Liver (tissue), 9 donors: Measurements from ENCODE around the gene PLEKHO1. TPM values are rescaled to one million over a fixed set of nuclear protein-coding genes. Genes with fewer than 3 reads are reported as not detected.

Experiments used
- DNase-seq: peaks from one replicate; pipeline ENCODE4 v3.0.0-alpha.2; 2017; ENCODE audit warnings: low spot score
- H3K27ac ChIP-seq, 2 donors: one replicate each; pipeline ENCODE4 v1.7.0; 2013; ENCODE audit warnings: inconsistent platforms in 2 of 2, low read length in 2 of 2, control low read depth in 1 of 2, low read depth in 1 of 2, mild to moderate bottlenecking in 1 of 2
- H3K27me3 ChIP-seq, 4 donors: one replicate each; pipeline versions ENCODE4 v1.6.1 to v1.7.0; 2013; ENCODE audit warnings: low read length in 3 of 4, inconsistent platforms in 1 of 4, mild to moderate bottlenecking in 1 of 4, moderate library complexity in 1 of 4; ENCODE audit not compliant: control insufficient read depth in 4 of 4, insufficient read depth in 4 of 4
- H3K36me3 ChIP-seq, 4 donors: one replicate each; pipeline versions ENCODE4 v1.6.1 to v1.7.0; 2013; ENCODE audit warnings: low read length in 3 of 4, mild to moderate bottlenecking in 3 of 4, low read depth in 1 of 4, moderate library complexity in 1 of 4; ENCODE audit not compliant: control insufficient read depth in 4 of 4, insufficient read depth in 3 of 4
- H3K4me1 ChIP-seq, 4 donors: one replicate each; pipeline versions ENCODE4 v1.6.1 to v1.7.0; 2013; ENCODE audit warnings: low read length in 3 of 4, mild to moderate bottlenecking in 3 of 4, moderate library complexity in 1 of 4; ENCODE audit not compliant: control insufficient read depth in 4 of 4, insufficient read depth in 4 of 4
- H3K4me3 ChIP-seq, 3 donors: one replicate each; pipeline versions ENCODE4 v1.6.1 to v1.7.0; 2013; ENCODE audit warnings: low read length in 3 of 3, control low read depth in 1 of 3, low read depth in 1 of 3, mild to moderate bottlenecking in 1 of 3
- H3K9ac ChIP-seq, 2 donors: one replicate each; pipeline ENCODE4 v1.7.0; 2013; ENCODE audit warnings: low read length in 2 of 2, mild to moderate bottlenecking in 2 of 2, moderate library complexity in 2 of 2, control low read depth in 1 of 2, low read depth in 1 of 2
- H3K9me3 ChIP-seq, 4 donors: one replicate each; pipeline versions ENCODE4 v1.6.1 to v1.7.0; 2013; ENCODE audit warnings: low read length in 3 of 4; ENCODE audit not compliant: control insufficient read depth in 4 of 4
- CTCF ChIP-seq: fragments of 150-350 bp; IDR thresholded peaks from 2 replicates; pipeline ENCODE4 v1.5.1; 2017; ENCODE audit warnings: improper control_type of control experiment, low read depth, low read length; ENCODE audit not compliant: missing input control
- EGR1 ChIP-seq, 2 donors: IDR thresholded peaks; 2 replicates each; pipeline ENCODE4 v1.6.1; 2016 to 2018; ENCODE audit warnings: antibody characterized with exemption in 2 of 2, low read depth in 2 of 2
- FOXA1 ChIP-seq: IDR thresholded peaks from 2 replicates; pipeline ENCODE4 v1.6.1; 2016; ENCODE audit warnings: antibody characterized with exemption
- GABPA ChIP-seq, 2 donors: IDR thresholded peaks in 1 of 2; conservative IDR thresholded peaks in 1 of 2; 2 replicates each; pipeline ENCODE4 v1.6.1; 2016; ENCODE audit warnings: antibody characterized with exemption in 2 of 2, mild to moderate bottlenecking in 1 of 2, moderate library complexity in 1 of 2
- HNF4A ChIP-seq, 2 donors: conservative IDR thresholded peaks; 2 replicates each; pipeline ENCODE4 v1.6.1; 2016; ENCODE audit warnings: antibody characterized with exemption in 2 of 2, mild to moderate bottlenecking in 2 of 2
- HNF4G ChIP-seq: IDR thresholded peaks from 2 replicates; pipeline ENCODE4 v1.6.1; 2016; ENCODE audit warnings: antibody characterized with exemption
- JUND ChIP-seq, 2 donors: IDR thresholded peaks; 2 replicates each; pipeline ENCODE4 v1.6.1; 2016; ENCODE audit warnings: antibody characterized with exemption in 2 of 2
- MAX ChIP-seq: IDR thresholded peaks from 2 replicates; pipeline ENCODE4 v1.6.1; 2016; ENCODE audit warnings: antibody characterized with exemption
- NR2F2 ChIP-seq: IDR thresholded peaks from 2 replicates; pipeline ENCODE4 v1.6.1; 2016; ENCODE audit warnings: antibody characterized with exemption
- RAD21 ChIP-seq, 2 donors: IDR thresholded peaks; 2 replicates each; pipeline ENCODE4 v1.6.1; 2016; ENCODE audit warnings: antibody characterized with exemption in 2 of 2, mild to moderate bottlenecking in 2 of 2
- RXRA ChIP-seq, 2 donors: IDR thresholded peaks; 2 replicates each; pipeline ENCODE4 v1.6.1; 2017 to 2018; ENCODE audit warnings: antibody characterized with exemption in 2 of 2, mild to moderate bottlenecking in 1 of 2
- SP1 ChIP-seq: IDR thresholded peaks from 2 replicates; pipeline ENCODE4 v1.6.1; 2018; ENCODE audit warnings: antibody characterized with exemption, mild to moderate bottlenecking
- TAF1 ChIP-seq: conservative IDR thresholded peaks from 2 replicates; pipeline ENCODE4 v1.6.1; 2016; ENCODE audit warnings: antibody characterized with exemption, mild to moderate bottlenecking
- YY1 ChIP-seq: IDR thresholded peaks from 2 replicates; pipeline ENCODE4 v1.6.1; 2016; ENCODE audit warnings: antibody characterized with exemption, mild to moderate bottlenecking
- WGBS: extraction: QIAGEN DNeasy Blood & Tissue Kit; methylation state at CpG from one replicate; pipeline ENCODE4 v1.1.7; 2013; 5-methylcytosine and 5-hydroxymethylcytosine counted together
- polyA plus RNA-seq, 2 donors: library from polyadenylated mRNA; stranded (reverse) in 1 of 2; unstranded in 1 of 2; fragments of 200-250 nt in 1 of 2; fragments of >200 nt in 1 of 2; fragmentation: Nextera tagmentation in 1 of 2; extraction: Ambion mirVana in 1 of 2; gene quantifications; one replicate each; pipeline versions ENCODE4 v1.2.1 to v1.2.3, GENCODE V29; 2013 to 2015
- total RNA-seq, 2 donors: library from RNA; depleted of rRNA; stranded (reverse); fragments of >200 nt; gene quantifications; one replicate each; pipeline ENCODE4 v1.2.3, GENCODE V29; 2014
- TF ChIP-seq, protein P1 (sequence below): IDR thresholded peaks from 2 replicates; pipeline ENCODE4 v1.6.1; 2016; ENCODE audit warnings: antibody characterized with exemption
- TF ChIP-seq, protein P2 (sequence below): IDR thresholded peaks from 2 replicates; pipeline ENCODE4 v1.6.1; 2016; ENCODE audit warnings: antibody characterized with exemption
- donor health status: healthy.
- donor health status: healthy.
- donor health status: healthy.
- donor health status: healthy.
- donor health status: healthy.

PLEKHO1 gene
- total and polyA plus RNA-seq, 4 donors, result 3.5 to 8.8 (median 6.0) TPM

DNA sequence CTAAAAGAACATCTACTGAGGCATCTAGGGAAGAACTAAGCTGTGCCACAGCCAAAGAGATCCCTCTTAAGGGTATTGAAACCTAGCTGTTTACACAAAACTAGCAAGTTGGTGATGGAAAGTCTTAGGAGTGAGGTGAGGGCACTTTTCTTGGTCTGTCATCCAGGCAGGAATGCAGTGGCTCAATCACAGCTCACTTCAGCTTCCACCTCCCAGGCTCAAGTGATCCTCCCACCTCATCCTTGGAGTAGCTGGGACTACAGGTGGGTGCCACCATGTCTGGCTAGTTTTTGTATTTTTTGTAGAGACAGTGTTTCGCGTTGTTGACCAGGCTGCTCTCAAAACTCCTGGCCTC lies 2.4 kb downstream of the PLEKHO1 start (continued):
- TF ChIP-seq MAX (no peak), HNF4A (conservative IDR thresholded peaks at IDR 0.05) (no peak)

- no peak overlapping the region for H3K27ac ChIP-seq
- H3K9ac ChIP-seq, result no peak overlapping the region
Observed at GRCh38 chr1:150152772-150153456, 3.2 kb downstream of the PLEKHO1 start.

DNA sequence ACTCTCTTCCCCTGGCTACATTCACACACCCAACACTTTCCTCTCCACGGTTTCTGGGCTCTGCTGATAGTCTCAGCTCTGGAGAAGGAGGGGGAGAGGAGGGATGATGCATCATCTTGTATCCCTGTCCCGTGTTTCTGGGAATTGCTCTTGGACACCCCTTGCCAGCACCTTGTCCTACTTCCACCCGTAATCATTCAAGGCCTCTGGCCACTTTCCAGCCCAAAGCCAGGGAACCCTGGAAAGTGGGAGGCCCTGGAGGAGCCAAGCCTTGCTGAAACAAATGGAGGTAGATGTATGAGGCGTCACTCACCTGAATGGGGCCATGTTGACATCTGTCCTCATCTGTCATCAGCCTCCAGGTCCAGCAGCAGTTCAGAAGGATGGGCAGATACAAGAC lies 4.4 kb downstream of the PLEKHO1 start:
- DNase-seq, result no peak
- Histone ChIP-seq H3K27ac (no peak overlapping the region), H3K27me3 (no peaks in the 10 kb centered on the region), H3K36me3 (peaks cover 0 to 7% (median 3%) of the 10 kb centered on the region in 4 donors), H3K9ac (no peak overlapping the region), H3K9me3 (no peaks in the 10 kb centered on the region), H3K4me3 (no peak overlapping the region), H3K4me1 (peaks cover 0 to 4% (median 1%) of the 10 kb centered on the region in 4 donors)
- TF ChIP-seq, protein P1, sequence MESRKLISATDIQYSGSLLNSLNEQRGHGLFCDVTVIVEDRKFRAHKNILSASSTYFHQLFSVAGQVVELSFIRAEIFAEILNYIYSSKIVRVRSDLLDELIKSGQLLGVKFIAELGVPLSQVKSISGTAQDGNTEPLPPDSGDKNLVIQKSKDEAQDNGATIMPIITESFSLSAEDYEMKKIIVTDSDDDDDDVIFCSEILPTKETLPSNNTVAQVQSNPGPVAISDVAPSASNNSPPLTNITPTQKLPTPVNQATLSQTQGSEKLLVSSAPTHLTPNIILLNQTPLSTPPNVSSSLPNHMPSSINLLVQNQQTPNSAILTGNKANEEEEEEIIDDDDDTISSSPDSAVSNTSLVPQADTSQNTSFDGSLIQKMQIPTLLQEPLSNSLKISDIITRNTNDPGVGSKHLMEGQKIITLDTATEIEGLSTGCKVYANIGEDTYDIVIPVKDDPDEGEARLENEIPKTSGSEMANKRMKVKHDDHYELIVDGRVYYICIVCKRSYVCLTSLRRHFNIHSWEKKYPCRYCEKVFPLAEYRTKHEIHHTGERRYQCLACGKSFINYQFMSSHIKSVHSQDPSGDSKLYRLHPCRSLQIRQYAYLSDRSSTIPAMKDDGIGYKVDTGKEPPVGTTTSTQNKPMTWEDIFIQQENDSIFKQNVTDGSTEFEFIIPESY, result no peak
- TF ChIP-seq HNF4A (conservative IDR thresholded peaks at IDR 0.05) (no peak), HNF4G (no peak), JUND (IDR thresholded peaks at IDR 0.05) (no peak), GABPA (IDR thresholded peaks at IDR 0.05 in 1 of 2, conservative IDR thresholded peaks at IDR 0.05 in 1 of 2) (no peak), YY1 (no peak), RAD21 (IDR thresholded peaks at IDR 0.05) (no peak), RXRA (IDR thresholded peaks at IDR 0.05) (no peak)
- TF ChIP-seq, protein P2, sequence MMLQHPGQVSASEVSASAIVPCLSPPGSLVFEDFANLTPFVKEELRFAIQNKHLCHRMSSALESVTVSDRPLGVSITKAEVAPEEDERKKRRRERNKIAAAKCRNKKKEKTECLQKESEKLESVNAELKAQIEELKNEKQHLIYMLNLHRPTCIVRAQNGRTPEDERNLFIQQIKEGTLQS, result no peak
- 81% methylated on average over 4 of the region's 4 CpGs for WGBS

More at GRCh38 chr1:150152772-150153456, 3.2 kb downstream of the PLEKHO1 start:
- TF ChIP-seq YY1 (no peak), GABPA (IDR thresholded peaks at IDR 0.05 in 1 of 2, conservative IDR thresholded peaks at IDR 0.05 in 1 of 2) (no peak), SP1 (no peak), EGR1 (IDR thresholded peaks at IDR 0.05; ENCODE audit: low read depth in 2 of 2) (no peak), TAF1 (no peak), RXRA (IDR thresholded peaks at IDR 0.05) (no peak), NR2F2 (no peak), JUND (IDR thresholded peaks at IDR 0.05) (no peak), MAX (no peak), CTCF (no peak), RAD21 (IDR thresholded peaks at IDR 0.05) (no peak), HNF4G (no peak), FOXA1 (no peak)
- TF ChIP-seq, protein P1, result no peak
- H3K36me3 ChIP-seq, result peaks cover 0 to 7% (median 3%) of the 10 kb centered on the region in 4 donors
- H3K27me3 ChIP-seq, result no peaks in the 10 kb centered on the region
- H3K4me3 ChIP-seq, result no peak overlapping the region
- DNase-seq, result no peak
- 78% methylated on average over 8 of the region's 8 CpGs for WGBS
- peaks cover 0 to 5% (median 1%) of the 10 kb centered on the region in 4 donors for H3K4me1 ChIP-seq
- no peaks in the 10 kb centered on the region for H3K9me3 ChIP-seq
